HG03469 (cell line): ENCODE results near the gene NLRX1.
"Not testable (repeated sequence)": the region's sequence is repeated elsewhere in the genome, so short reads cannot be mapped to it uniquely, and the experiment has no call there.

ENCODE experiments used
- ATAC-seq: cut with Tn5 transposase; IDR thresholded peaks from one replicate; pipeline ENCODE4 v1.9.1; 2021; ENCODE audit warnings: mild to moderate bottlenecking, moderate library complexity, moderate number of reproducible peaks; ENCODE audit not compliant: unreplicated experiment

Gene NLRX1

GRCh38 chr11:119205574-119206510, 37.3 kb downstream of the NLRX1 start, which contains the start of gene CBL:
CBL (plus strand) TSS chr11:119206339; CDS start chr11:119206418, 79 bp downstream.
- peak; percentile 62 for ATAC-seq

DNA sequence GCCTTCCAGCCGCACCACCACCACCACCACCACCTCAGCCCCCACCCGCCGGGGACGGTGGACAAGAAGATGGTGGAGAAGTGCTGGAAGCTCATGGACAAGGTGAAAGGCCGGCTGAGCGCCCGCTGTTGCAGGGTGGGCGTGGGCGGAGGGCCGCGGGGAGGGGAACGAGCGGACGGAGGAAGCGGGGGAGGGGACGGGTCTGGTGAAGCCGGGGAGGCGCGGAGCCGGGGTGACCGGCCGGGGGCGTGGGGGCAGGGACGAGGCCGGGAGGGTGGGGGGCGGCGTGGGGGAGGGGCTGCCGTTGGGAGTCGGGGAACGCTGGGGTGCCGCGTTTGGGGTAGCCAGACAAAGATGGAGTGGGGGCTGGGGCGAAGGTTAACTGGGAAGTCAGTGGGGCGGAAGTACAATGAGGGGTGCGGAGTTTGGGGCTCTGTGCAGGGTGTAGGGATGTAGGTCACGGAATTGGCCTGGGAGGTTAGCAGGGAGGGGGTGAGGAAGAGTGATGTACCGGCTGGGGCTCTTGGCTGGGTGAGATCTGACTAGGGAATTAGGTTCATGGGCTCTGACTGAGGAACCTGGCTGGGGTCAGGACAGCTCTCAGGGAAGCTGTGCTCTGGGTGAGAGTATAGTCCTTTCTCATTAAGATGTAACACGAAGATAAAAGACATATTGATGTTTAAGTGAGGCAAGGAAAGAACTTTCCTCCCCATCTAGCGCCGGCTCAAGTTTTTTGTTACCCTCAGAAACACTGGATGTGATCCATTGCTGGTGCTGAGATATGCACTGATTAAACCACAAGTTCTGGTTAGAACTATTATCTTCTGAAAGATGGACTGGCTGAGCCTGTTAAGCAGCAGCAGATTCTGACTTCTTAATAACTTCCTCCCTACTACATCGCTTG, 38.2 kb downstream of the NLRX1 start:
- ATAC-seq: no peak

DNA sequence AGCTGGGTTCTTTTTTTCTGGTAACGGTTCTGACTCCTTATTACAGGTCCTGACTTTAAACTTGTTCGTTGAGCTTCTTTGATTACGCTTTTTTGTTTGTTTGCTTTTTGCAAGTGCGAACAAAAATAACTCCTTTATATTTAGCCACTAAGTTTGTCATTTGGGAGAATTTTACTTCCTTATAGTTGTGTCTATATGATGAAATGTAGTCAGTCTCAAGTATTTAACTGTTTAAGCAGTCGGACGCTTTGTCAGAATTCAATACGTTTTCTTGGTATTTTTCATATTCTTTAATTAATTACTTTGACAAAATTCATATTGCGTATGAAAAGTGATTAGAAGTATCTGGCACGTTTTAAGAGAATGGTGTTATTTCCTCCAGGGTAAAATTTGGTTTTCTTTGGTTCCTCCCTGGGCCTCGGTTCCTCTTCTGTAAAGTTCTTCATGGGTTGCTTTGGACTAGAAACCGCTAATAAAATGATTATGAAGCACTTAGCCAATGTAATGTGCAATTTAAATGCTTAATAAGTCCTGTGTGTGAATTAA, 39.0 kb downstream of the NLRX1 start:
- ATAC-seq: no peak

DNA sequence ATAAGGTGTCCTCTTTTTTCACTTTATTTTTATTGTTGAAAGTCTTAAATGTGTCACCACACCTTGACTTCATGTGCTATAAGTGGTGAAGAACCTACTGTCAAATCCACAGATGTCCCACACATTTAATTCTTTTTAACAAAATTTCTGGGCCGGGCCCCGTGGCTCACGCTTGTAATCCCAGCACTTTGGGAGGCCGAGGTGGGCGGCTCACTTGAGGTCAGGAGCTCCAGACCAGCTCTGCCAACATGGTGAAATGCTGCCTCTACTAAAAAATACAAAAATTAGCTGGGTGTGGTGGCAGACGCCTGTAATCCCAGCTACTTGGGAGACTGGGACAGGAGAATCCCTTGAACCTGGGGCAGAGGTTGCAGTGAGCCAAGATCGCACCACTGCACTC, 40.7 kb downstream of the NLRX1 start:
- ATAC-seq: no peak

GRCh38 chr11:119210050-119210449, 41.5 kb downstream of the NLRX1 start:
- ATAC-seq: no peak

- no peak for ATAC-seq
Measured at GRCh38 chr11:119218141-119218878, 49.8 kb downstream of the NLRX1 start.

- ATAC-seq: no peak
Measured at GRCh38 chr11:119222308-119222707, 53.8 kb downstream of the NLRX1 start.

DNA sequence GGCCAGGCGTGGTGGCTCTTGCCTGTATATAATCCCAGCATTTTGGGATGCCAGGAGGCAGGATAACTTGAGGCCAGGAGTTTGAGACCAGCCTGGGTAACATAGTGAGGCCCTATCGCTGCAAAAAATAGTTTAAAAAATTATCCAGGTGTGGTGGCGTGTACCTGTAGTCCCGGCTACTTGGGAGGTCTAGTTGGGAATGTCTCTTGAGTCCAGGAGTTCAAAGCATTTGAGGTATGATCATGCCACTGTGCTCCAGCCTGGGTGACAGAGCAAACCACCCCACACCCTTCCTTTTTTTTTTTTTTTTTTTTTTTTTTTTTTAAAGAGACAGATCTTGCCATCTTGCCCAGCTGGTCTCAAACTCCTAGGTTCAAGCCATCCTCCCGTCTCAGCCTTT, 54.4 kb downstream of the NLRX1 start:
- no peak for ATAC-seq

GRCh38 chr11:119223856-119224255, 55.3 kb downstream of the NLRX1 start:
- ATAC-seq: no peak

DNA sequence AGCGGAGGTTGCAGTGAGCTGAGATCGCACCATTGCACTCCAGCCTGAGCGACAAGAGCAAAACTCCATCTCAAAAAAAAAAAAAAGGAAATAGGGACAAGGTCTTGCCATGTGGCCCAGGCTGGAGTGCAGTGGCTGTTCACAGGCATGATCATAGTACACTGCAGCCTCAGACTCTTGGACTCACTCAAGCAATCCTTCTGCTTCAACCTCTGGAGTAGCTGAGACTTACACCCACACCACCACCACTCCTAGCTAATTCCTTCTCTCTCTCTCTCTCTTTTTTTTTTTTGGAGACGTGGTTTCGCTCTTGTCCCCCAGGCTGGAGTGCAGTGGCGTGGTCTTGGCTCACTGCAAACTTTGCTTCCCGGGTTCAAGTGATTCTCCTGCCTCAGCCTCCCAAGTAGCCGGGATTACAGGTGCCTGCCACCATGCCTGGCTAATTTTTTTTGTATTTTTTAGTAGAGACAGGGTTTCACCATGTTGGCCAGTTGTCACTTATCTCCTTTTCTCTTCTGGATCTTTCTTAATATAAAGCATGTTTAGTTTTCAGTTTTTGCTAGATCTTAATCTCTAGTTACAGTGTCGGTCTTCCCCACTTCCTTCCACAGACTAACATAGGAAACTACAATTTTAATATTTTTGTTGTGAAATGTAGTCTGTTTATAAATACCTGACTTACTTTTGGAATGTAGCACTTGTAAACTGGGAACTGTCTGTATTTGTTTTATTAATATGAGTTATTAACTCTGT, 60.2 kb downstream of the NLRX1 start:
- ATAC-seq: not testable (repeated sequence)

DNA sequence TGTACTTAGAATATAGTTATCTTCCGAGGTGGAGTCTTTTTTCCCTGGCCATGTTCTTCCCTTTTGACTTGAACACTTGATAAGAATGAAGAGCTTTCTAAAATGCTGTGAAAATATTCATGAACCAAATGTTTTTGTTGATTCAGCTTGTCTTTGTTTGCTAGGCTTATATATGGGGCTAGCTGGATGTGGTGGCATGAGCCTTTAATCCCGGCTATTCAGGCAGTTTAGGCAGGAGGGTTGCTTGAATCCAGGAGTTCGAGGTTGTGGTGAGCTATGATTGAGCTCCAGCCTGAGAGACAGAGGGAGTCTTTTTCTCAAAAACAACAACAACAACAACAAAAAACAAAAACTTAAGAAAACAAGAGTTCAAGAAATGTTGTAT, 60.8 kb downstream of the NLRX1 start:
- no peak for ATAC-seq

GRCh38 chr11:119229741-119230140, 61.2 kb downstream of the NLRX1 start:
- ATAC-seq: no peak
